ENCODE data around the gene MAP3K6.

Gene MAP3K6

GRCh38 chr1:27403065-27403726 is 36.4 kb upstream of the MAP3K6 start:
- Histone ChIP-seq H3K9me3 (ENCODE audit: control insufficient read depth, insufficient read depth, low read length) (no peaks in the 10 kb centered on the region), H3K4me1 (ENCODE audit: control insufficient read depth, insufficient read depth, low read length) (peaks cover 29% of the 10 kb centered on the region), H3K4me3 (ENCODE audit: low read depth, low read length) (no peak overlapping the region), H3K9ac (ENCODE audit: low read depth, low read length) (peak overlapping the region; percentile 5), H3K36me3 (ENCODE audit: control insufficient read depth, insufficient read depth, low read length) (peaks cover 4% of the 10 kb centered on the region), H3K27me3 (ENCODE audit: control insufficient read depth, insufficient read depth, low read length) (no peaks in the 10 kb centered on the region)

GRCh38 chr1:27402349-27402754 is 35.6 kb upstream of the MAP3K6 start:
- peaks cover 33% of the 10 kb centered on the region for H3K4me1 ChIP-seq (ENCODE audit: control insufficient read depth, insufficient read depth, low read length)
- no peaks in the 10 kb centered on the region for H3K9me3 ChIP-seq (ENCODE audit: control insufficient read depth, insufficient read depth, low read length)
- peaks cover 4% of the 10 kb centered on the region for H3K36me3 ChIP-seq (ENCODE audit: control insufficient read depth, insufficient read depth, low read length)
- H3K27me3 ChIP-seq (ENCODE audit: control insufficient read depth, insufficient read depth, low read length) = no peaks in the 10 kb centered on the region
- H3K4me3 ChIP-seq (ENCODE audit: low read depth, low read length) = no peak overlapping the region
- no peak overlapping the region for H3K9ac ChIP-seq (ENCODE audit: low read depth, low read length)

GRCh38 chr1:27400963-27401341 is 34.2 kb upstream of the MAP3K6 start:
- H3K27me3 ChIP-seq (ENCODE audit: control insufficient read depth, insufficient read depth, low read length) = no peaks in the 10 kb centered on the region
- peaks cover 4% of the 10 kb centered on the region for H3K36me3 ChIP-seq (ENCODE audit: control insufficient read depth, insufficient read depth, low read length)
- H3K9me3 ChIP-seq (ENCODE audit: control insufficient read depth, insufficient read depth, low read length) = no peaks in the 10 kb centered on the region
- peaks cover 29% of the 10 kb centered on the region for H3K4me1 ChIP-seq (ENCODE audit: control insufficient read depth, insufficient read depth, low read length)
- no peak overlapping the region for H3K4me3 ChIP-seq (ENCODE audit: low read depth, low read length)
- H3K9ac ChIP-seq (ENCODE audit: low read depth, low read length) = no peak overlapping the region

- Histone ChIP-seq H3K4me1 (ENCODE audit: control insufficient read depth, insufficient read depth, low read length) (peaks cover 28% of the 10 kb centered on the region), H3K4me3 (ENCODE audit: low read depth, low read length) (no peak overlapping the region)
Observed at GRCh38 chr1:27400082-27400962, 33.6 kb upstream of the MAP3K6 start.

DNA sequence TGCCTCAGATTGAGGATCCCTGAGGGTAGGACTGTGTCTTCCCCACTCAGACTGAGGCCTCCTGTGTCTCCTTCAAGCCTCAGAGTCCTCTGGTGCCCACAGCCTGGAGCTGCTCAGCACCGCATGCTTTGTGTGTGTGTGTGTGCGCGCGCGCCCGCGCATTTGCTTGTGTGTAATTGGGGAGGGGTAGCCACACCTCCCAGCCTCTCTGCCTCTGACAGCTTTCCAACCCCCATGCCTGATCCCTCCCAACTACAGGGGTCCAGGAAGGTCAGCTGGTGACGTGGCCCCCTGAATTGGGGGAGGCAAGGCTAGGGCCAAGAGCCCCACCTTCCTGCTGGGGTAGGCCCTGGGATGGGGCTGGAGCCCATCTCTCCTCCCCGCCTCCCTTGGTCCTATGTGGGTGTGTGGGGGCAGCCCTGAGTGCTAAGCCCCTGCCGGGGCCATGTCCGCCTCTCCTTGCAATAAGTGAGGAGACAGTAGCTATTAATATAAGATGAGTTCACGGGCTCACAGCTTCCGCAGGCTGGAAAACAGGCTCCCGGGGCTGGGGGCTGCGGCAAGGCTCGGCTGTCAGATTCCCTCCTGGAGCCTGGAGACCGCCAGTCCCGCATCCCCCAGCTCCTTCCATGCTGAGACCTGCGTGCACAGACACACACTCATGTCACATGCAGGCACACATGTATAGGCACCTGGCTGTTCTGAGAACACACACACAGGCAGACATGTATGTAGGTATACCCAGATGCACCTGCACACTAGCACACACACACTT is 32.7 kb upstream of the MAP3K6 start:
- peaks cover 7% of the 10 kb centered on the region for H3K36me3 ChIP-seq (ENCODE audit: control insufficient read depth, insufficient read depth, low read length)
- H3K9ac ChIP-seq (ENCODE audit: low read depth, low read length) = peak overlapping the region; percentile 16
- no peaks in the 10 kb centered on the region for H3K9me3 ChIP-seq (ENCODE audit: control insufficient read depth, insufficient read depth, low read length)
- H3K4me1 ChIP-seq (ENCODE audit: control insufficient read depth, insufficient read depth, low read length) = peaks cover 26% of the 10 kb centered on the region
- H3K27me3 ChIP-seq (ENCODE audit: control insufficient read depth, insufficient read depth, low read length) = no peaks in the 10 kb centered on the region
- peak overlapping the region; percentile 4 for H3K4me3 ChIP-seq (ENCODE audit: low read depth, low read length)

More at GRCh38 chr1:27400082-27400962, 33.6 kb upstream of the MAP3K6 start:
- no peaks in the 10 kb centered on the region for H3K27me3 ChIP-seq (ENCODE audit: control insufficient read depth, insufficient read depth, low read length)
- H3K9me3 ChIP-seq (ENCODE audit: control insufficient read depth, insufficient read depth, low read length) = no peaks in the 10 kb centered on the region
- H3K36me3 ChIP-seq (ENCODE audit: control insufficient read depth, insufficient read depth, low read length) = peaks cover 4% of the 10 kb centered on the region
- no peak overlapping the region for H3K9ac ChIP-seq (ENCODE audit: low read depth, low read length)

DNA sequence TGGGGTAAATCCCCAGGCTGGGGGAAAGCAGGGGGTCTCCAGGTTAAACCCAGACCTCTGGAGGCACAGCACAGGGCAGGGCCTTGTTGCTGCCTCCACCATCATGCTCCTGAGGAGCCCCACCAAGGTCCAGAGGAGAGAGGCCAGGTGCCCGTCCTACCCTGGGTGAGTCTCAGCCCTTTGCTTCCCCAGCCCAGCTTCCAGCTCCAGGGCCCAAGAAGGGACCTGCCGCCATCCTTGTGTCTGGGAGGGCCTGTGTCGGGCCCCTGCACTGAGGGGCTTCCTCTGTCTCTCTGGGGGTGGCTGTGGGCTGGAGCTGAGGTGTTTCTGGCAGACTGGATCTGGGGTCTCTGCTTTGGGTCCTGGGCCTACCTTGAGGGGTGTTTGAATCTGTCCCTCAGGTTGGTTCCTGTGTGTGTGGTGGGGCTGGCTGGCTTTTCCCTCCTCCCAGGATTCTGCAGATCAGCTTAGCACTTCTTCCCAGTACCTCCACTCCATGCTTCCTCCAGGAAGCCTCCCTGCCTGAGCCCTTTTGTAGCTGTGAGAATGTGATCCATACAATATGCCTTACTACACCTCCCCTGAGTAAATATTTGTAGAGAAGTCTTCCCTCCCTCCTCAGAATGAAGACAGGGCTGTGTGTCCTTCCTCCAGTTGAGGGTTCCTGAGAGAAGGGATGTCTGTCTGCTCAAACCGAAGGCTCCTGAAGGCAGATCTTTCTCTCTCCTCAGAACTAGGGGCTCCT is 31.8 kb upstream of the MAP3K6 start:
- Histone ChIP-seq H3K27me3 (ENCODE audit: control insufficient read depth, insufficient read depth, low read length) (no peaks in the 10 kb centered on the region), H3K9ac (ENCODE audit: low read depth, low read length) (peak overlapping the region; percentile 16), H3K36me3 (ENCODE audit: control insufficient read depth, insufficient read depth, low read length) (peaks cover 13% of the 10 kb centered on the region)

DNA sequence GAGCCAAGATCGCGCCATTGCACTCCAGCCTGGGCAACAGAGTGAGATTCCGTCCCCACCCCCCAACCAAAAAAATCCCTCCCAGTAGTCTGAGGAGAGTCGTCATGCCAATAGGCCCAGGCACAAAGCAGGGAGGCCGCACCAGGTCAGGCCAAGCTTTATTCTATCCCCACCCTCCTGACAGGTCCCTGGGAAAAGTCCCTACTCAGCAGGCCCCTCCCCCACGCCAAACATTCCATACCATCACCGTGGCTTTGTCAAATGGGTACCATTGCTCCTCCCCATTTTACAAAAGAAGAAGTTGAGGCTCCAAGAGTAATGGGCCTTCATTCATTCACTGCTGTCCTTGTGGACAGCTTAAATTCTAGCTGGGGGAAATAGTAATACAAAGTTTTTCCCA is 31.0 kb upstream of the MAP3K6 start:
- no peaks in the 10 kb centered on the region for H3K27me3 ChIP-seq (ENCODE audit: control insufficient read depth, insufficient read depth, low read length)
- H3K9me3 ChIP-seq (ENCODE audit: control insufficient read depth, insufficient read depth, low read length) = no peaks in the 10 kb centered on the region
- no peak overlapping the region for H3K4me3 ChIP-seq (ENCODE audit: low read depth, low read length)
- H3K4me1 ChIP-seq (ENCODE audit: control insufficient read depth, insufficient read depth, low read length) = peaks cover 19% of the 10 kb centered on the region
- no peak overlapping the region for H3K9ac ChIP-seq (ENCODE audit: low read depth, low read length)
- peaks cover 9% of the 10 kb centered on the region for H3K36me3 ChIP-seq (ENCODE audit: control insufficient read depth, insufficient read depth, low read length)

More for the DNA sequence above, 31.8 kb upstream of the MAP3K6 start:
- Histone ChIP-seq H3K9me3 (ENCODE audit: control insufficient read depth, insufficient read depth, low read length) (no peaks in the 10 kb centered on the region), H3K4me3 (ENCODE audit: low read depth, low read length) (peak overlapping the region; percentile 4), H3K4me1 (ENCODE audit: control insufficient read depth, insufficient read depth, low read length) (peaks cover 23% of the 10 kb centered on the region)

DNA sequence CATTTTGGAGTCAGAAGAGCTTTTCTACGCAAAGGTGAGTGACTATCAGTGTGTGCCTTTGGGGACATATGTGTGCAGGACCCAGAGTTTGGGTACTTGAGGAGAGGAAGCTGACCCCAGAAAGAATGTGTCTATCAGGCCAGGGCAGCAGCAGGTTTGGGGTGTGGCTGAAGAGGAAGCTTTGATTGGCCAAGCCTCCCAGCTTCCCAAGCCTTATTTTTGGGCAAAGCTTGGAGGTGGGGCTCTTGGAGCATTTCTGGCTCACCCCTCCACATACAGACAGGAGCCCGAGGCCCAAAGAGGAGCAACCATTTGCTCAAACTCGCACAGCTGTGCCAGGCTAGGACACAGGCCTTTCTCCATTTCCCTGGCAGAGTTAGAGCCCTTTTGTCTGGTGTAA is 30.3 kb upstream of the MAP3K6 start:
- H3K4me1 ChIP-seq (ENCODE audit: control insufficient read depth, insufficient read depth, low read length) = peaks cover 16% of the 10 kb centered on the region
- H3K27me3 ChIP-seq (ENCODE audit: control insufficient read depth, insufficient read depth, low read length) = no peaks in the 10 kb centered on the region
- no peak overlapping the region for H3K9ac ChIP-seq (ENCODE audit: low read depth, low read length)
- no peaks in the 10 kb centered on the region for H3K9me3 ChIP-seq (ENCODE audit: control insufficient read depth, insufficient read depth, low read length)
- H3K36me3 ChIP-seq (ENCODE audit: control insufficient read depth, insufficient read depth, low read length) = peaks cover 9% of the 10 kb centered on the region
- H3K4me3 ChIP-seq (ENCODE audit: low read depth, low read length) = no peak overlapping the region

- Histone ChIP-seq H3K9ac (ENCODE audit: low read depth, low read length) (no peak overlapping the region), H3K9me3 (ENCODE audit: control insufficient read depth, insufficient read depth, low read length) (no peaks in the 10 kb centered on the region), H3K4me1 (ENCODE audit: control insufficient read depth, insufficient read depth, low read length) (peaks cover 17% of the 10 kb centered on the region), H3K27me3 (ENCODE audit: control insufficient read depth, insufficient read depth, low read length) (no peaks in the 10 kb centered on the region), H3K4me3 (ENCODE audit: low read depth, low read length) (no peak overlapping the region), H3K36me3 (ENCODE audit: control insufficient read depth, insufficient read depth, low read length) (peaks cover 9% of the 10 kb centered on the region)
Observed at GRCh38 chr1:27395441-27396195, 28.9 kb upstream of the MAP3K6 start.

- peaks cover 9% of the 10 kb centered on the region for H3K36me3 ChIP-seq (ENCODE audit: control insufficient read depth, insufficient read depth, low read length)
- no peak overlapping the region for H3K4me3 ChIP-seq (ENCODE audit: low read depth, low read length)
- H3K9me3 ChIP-seq (ENCODE audit: control insufficient read depth, insufficient read depth, low read length) = no peaks in the 10 kb centered on the region
- H3K27me3 ChIP-seq (ENCODE audit: control insufficient read depth, insufficient read depth, low read length) = no peaks in the 10 kb centered on the region
- peaks cover 13% of the 10 kb centered on the region for H3K4me1 ChIP-seq (ENCODE audit: control insufficient read depth, insufficient read depth, low read length)
- H3K9ac ChIP-seq (ENCODE audit: low read depth, low read length) = peak overlapping the region; percentile 29
Observed at GRCh38 chr1:27394925-27395324, 28.2 kb upstream of the MAP3K6 start.
